Small intestine (tissue), 7 donors: Measurements from ENCODE around the gene RBM33. TPM values are rescaled to one million over a fixed set of nuclear protein-coding genes. Genes with fewer than 3 reads are reported as not detected.
A peak's percentile ranks its signal among the peaks of the same experiment; 100 is the strongest.

Experiments used
- DNase-seq, 2 donors: peaks; one replicate each; pipeline versions ENCODE4 v3.0.0 to v3.0.0-alpha.2; 2013
- FAIRE-seq: peaks from 2 replicates; lab custom pipeline; 2012; peaks lifted over from hg19 to GRCh38; lab: Jason Lieb, UNC
- H3K27ac ChIP-seq, 3 donors: one replicate each; pipeline ENCODE4 v1.5.1; 2013; ENCODE audit warnings: low read length in 2 of 3, mild to moderate bottlenecking in 2 of 3, control low read depth in 1 of 3, inconsistent platforms in 1 of 3, low read depth in 1 of 3, moderate library complexity in 1 of 3
- H3K27me3 ChIP-seq, 3 donors: one replicate each; pipeline ENCODE4 v1.6.1; 2013; ENCODE audit warnings: low read length in 3 of 3, inconsistent platforms in 1 of 3; ENCODE audit not compliant: control insufficient read depth in 3 of 3, insufficient read depth in 3 of 3
- H3K36me3 ChIP-seq, 3 donors: one replicate each; pipeline ENCODE4 v1.6.1; 2013; ENCODE audit warnings: low read length in 3 of 3, inconsistent platforms in 1 of 3, low read depth in 1 of 3, mild to moderate bottlenecking in 1 of 3, moderate library complexity in 1 of 3; ENCODE audit not compliant: control insufficient read depth in 3 of 3, insufficient read depth in 2 of 3
- H3K4me1 ChIP-seq, 3 donors: one replicate each; pipeline ENCODE4 v1.6.1; 2013; ENCODE audit warnings: low read length in 2 of 3, inconsistent platforms in 1 of 3, low read depth in 1 of 3, mild to moderate bottlenecking in 1 of 3, moderate library complexity in 1 of 3; ENCODE audit not compliant: control insufficient read depth in 3 of 3, insufficient read depth in 2 of 3
- H3K4me3 ChIP-seq, 3 donors: one replicate each; pipeline ENCODE4 v1.5.1; 2013; ENCODE audit warnings: low read length in 3 of 3, control low read depth in 1 of 3, inconsistent platforms in 1 of 3, low read depth in 1 of 3, mild to moderate bottlenecking in 1 of 3, moderate library complexity in 1 of 3
- H3K9me3 ChIP-seq, 2 donors: one replicate each; pipeline ENCODE4 v1.6.1; 2013; ENCODE audit warnings: low read depth in 1 of 2, low read length in 1 of 2; ENCODE audit not compliant: control insufficient read depth in 2 of 2, insufficient read depth in 1 of 2
- WGBS, 3 donors: extraction: QIAGEN DNeasy Blood & Tissue Kit; methylation state at CpG; one replicate each; pipeline ENCODE4 v1.1.7; 2013; 5-methylcytosine and 5-hydroxymethylcytosine counted together
- polyA plus RNA-seq, 4 donors: library from polyadenylated mRNA; stranded (reverse) in 3 of 4; unstranded in 1 of 4; fragments of 200-250 nt in 3 of 4; fragments of 120-200 nt in 1 of 4; gene quantifications; one replicate each; pipeline versions ENCODE4 v1.2.1 to v1.2.3, GENCODE V29; 2013
- donor health status: healthy with polysubstance abuse.
- donor health status: control.
- donor health status: control.
- donor health status: Bipolar disorder and iron deficiency.
- donor health status: healthy.

Gene RBM33
- polyA plus RNA-seq, 4 donors, result 7.8 to 39.7 (median 15.1) TPM

DNA sequence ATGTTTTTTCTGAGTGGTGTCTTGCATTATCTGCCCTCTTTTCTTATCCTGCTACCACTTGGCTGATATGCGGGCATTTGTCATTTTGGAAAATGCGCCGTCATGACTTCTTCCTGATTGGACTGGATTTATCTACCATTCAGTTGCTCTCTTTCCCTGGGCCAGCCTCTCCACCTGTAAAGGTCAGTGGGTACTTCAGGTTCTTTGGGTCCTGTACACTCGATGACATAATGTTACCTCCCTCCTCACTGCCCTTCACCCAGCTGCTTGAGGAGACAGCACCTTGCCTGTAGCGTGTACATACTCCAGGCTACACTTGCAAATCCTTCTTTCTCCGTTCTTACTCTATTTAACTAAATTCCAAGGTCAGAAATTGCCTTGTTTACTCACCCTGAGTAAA, 83.7 kb downstream of the RBM33 start:
- WGBS, 3 donors, result 64 to 86% (median 67%) methylated on average over 6 of the region's 6 CpGs
- no peak for FAIRE-seq
- no peak for DNase-seq
- no peaks in the 10 kb centered on the region for H3K9me3 ChIP-seq
- H3K4me1 ChIP-seq, result peaks cover 0 to 4% (median 0%) of the 10 kb centered on the region in 3 donors
- H3K4me3 ChIP-seq, result no peak overlapping the region
- H3K36me3 ChIP-seq, result peaks cover 4 to 37% (median 8%) of the 10 kb centered on the region in 3 donors
- H3K27ac ChIP-seq, result no peak overlapping the region
- H3K27me3 ChIP-seq, result no peaks in the 10 kb centered on the region

- H3K9me3 ChIP-seq, result no peaks in the 10 kb centered on the region
- DNase-seq (peak in 1 of 2 donors; percentile 96), FAIRE-seq (no peak)
- H3K27ac ChIP-seq, result peak overlapping the region in 2 of 3 donors; percentile 27 to 42
- H3K27me3 ChIP-seq, result no peaks in the 10 kb centered on the region
- WGBS, 3 donors, result 11 to 51% (median 29%) methylated on average over 6 of the region's 6 CpGs
- peaks cover 0 to 4% (median 0%) of the 10 kb centered on the region in 3 donors for H3K4me1 ChIP-seq
- peaks cover 0 to 38% (median 3%) of the 10 kb centered on the region in 3 donors for H3K36me3 ChIP-seq
- no peak overlapping the region for H3K4me3 ChIP-seq
Observed at GRCh38 chr7:155729847-155730246, 85.4 kb downstream of the RBM33 start.

DNA sequence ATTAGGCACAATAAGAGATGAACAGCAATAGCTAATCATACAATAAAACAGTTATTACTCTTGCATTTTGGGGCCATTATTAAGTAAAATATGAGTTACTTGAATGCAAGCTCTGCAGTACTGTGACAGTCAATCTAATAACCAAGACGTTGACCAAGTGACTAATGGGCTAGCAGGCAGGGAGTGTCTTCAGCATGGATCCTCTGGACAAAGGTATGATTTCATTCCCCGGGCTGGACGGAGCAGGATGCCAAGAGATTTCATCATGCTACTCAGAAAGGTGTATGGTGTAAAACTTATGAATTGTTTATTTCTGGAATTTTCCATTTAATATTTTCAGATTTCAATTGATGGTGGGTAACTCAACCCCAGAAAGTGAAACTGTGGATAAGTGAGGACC, 86.9 kb downstream of the RBM33 start:
- H3K27ac ChIP-seq, result no peak overlapping the region
- H3K36me3 ChIP-seq, result peaks cover 0 to 41% (median 3%) of the 10 kb centered on the region in 3 donors
- H3K4me3 ChIP-seq, result no peak overlapping the region
- no peaks in the 10 kb centered on the region for H3K27me3 ChIP-seq
- H3K9me3 ChIP-seq, result no peaks in the 10 kb centered on the region
- FAIRE-seq, result no peak
- WGBS, 3 donors, result 33 to 75% (median 52%) methylated on average over 3 of the region's 3 CpGs
- DNase-seq, result peak in 1 of 2 donors; percentile 71
- H3K4me1 ChIP-seq, result peaks cover 0 to 4% (median 0%) of the 10 kb centered on the region in 3 donors

- Histone ChIP-seq H3K36me3 (peaks cover 0 to 41% (median 3%) of the 10 kb centered on the region in 3 donors), H3K4me3 (no peak overlapping the region), H3K27me3 (no peaks in the 10 kb centered on the region), H3K27ac (no peak overlapping the region), H3K9me3 (no peaks in the 10 kb centered on the region), H3K4me1 (peaks cover 0 to 4% (median 0%) of the 10 kb centered on the region in 3 donors)
- FAIRE-seq (no peak), DNase-seq (no peak)
- WGBS, 3 donors, result 93 to 98% (median 96%) methylated on average over 1 of the region's 1 CpG
Observed at GRCh38 chr7:155731871-155732270, 87.4 kb downstream of the RBM33 start.

- Histone ChIP-seq H3K4me1 (peaks cover 0 to 4% (median 0%) of the 10 kb centered on the region in 3 donors), H3K27ac (no peak overlapping the region)
- FAIRE-seq, result no peak
Observed at GRCh38 chr7:155732286-155732685, 87.8 kb downstream of the RBM33 start.

DNA sequence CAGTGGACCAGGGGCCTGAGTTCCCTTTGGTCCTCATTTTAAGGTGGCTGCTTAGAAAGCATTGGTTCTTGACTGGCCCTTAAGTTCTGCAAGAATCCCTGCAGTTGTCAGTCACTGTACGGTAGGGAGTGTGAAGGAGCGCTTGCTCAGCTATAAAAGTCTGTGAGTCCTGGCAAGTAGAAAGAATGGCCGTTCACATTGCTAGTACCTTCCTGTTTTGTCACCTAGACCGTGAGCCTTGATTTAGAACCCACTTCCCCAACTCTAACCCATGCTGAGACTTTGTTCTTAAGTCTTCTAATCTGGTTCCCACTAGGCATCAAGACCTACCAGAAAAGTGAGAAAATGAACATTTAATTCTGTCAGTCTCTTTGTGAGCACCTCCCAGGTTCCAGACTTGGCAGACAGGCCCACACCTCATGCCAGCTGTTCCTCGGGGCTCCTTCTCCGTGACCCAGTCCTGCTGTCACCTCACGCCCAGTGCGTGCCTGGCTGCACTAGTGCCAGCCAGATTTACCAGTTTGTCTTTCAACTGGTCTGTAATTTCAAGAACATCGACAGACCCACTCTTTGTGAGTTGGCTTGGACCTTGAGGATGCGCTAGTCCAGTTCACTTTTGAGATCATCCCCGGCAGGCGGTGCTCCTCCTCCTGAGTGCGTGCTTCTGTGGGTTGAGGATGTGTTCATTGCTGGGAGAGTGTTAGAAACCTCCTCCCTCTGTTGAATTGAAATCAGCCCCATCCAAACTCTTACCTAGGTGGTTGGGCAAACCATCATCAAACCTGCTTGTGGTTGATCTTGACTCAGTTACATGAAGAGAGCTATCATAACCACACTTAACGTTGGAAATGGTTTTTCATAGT, 89.4 kb downstream of the RBM33 start:
- Histone ChIP-seq H3K4me1 (peaks cover 0 to 4% (median 0%) of the 10 kb centered on the region in 3 donors), H3K9me3 (no peaks in the 10 kb centered on the region), H3K4me3 (no peak overlapping the region), H3K27me3 (no peaks in the 10 kb centered on the region), H3K36me3 (peaks cover 0 to 42% (median 5%) of the 10 kb centered on the region in 3 donors), H3K27ac (no peak overlapping the region)
- 82 to 85% (median 84%) methylated on average over 14 of the region's 14 CpGs for WGBS, 3 donors
- no peak for DNase-seq
- FAIRE-seq, result no peak

More at GRCh38 chr7:155732286-155732685, 87.8 kb downstream of the RBM33 start:
- no peak for DNase-seq
- H3K36me3 ChIP-seq, result peaks cover 0 to 38% (median 3%) of the 10 kb centered on the region in 3 donors
- no peak overlapping the region for H3K4me3 ChIP-seq
- H3K27me3 ChIP-seq, result no peaks in the 10 kb centered on the region
- no peaks in the 10 kb centered on the region for H3K9me3 ChIP-seq
- WGBS, 3 donors, result 89 to 95% (median 94%) methylated on average over 6 of the region's 6 CpGs

DNA sequence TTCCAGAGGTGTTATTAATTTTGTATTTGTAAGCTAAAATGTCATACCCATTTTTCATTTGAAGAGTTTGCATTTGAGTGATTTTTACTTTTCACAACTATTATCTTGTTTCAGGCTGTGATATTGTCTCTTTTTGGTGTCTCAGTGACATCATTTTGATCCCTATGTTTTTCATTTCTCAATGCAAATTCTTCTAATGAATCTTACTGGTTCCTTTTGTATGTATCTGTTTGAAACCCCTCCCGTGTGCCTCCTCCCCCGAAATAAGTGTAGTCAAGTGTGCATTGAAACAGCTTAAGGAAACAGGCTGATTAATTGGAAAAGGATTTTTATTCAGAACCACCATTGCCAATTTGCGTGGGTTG, 90.0 kb downstream of the RBM33 start:
- 76 to 86% (median 79%) methylated on average over 3 of the region's 3 CpGs for WGBS, 3 donors
- DNase-seq (no peak), FAIRE-seq (no peak)
- Histone ChIP-seq H3K4me3 (no peak overlapping the region), H3K4me1 (peaks cover 0 to 4% (median 0%) of the 10 kb centered on the region in 3 donors), H3K9me3 (no peaks in the 10 kb centered on the region), H3K27ac (no peak overlapping the region), H3K27me3 (no peaks in the 10 kb centered on the region), H3K36me3 (peaks cover 2 to 36% (median 5%) of the 10 kb centered on the region in 3 donors)

- Histone ChIP-seq H3K27me3 (no peaks in the 10 kb centered on the region), H3K4me1 (peaks cover 0 to 1% (median 0%) of the 10 kb centered on the region in 3 donors), H3K27ac (peak overlapping the region; percentile 14 to 59 (median 43)), H3K4me3 (no peak overlapping the region), H3K9me3 (no peaks in the 10 kb centered on the region), H3K36me3 (peaks cover 2 to 34% (median 10%) of the 10 kb centered on the region in 3 donors)
- 65 to 77% (median 76%) methylated on average over 3 of the region's 3 CpGs for WGBS, 3 donors
- FAIRE-seq, result no peak
- peak; percentile 44 to 76 for DNase-seq
Observed at GRCh38 chr7:155735442-155736115, 91.1 kb downstream of the RBM33 start.
